Heart left ventricle (tissue), 13 donors: ENCODE measurements around the gene SVEP1.

Experiments
- POLR2A ChIP-seq, 2 donors: fragments of 450-650 bp; IDR thresholded peaks; one replicate each; pipeline ENCODE4 v1.6.1; 2017; ENCODE audit warnings: antibody characterized with exemption in 2 of 2, mild to moderate bottlenecking in 2 of 2, moderate library complexity in 2 of 2
- TF ChIP-seq, protein P1 (sequence below), 12 donors: fragments of 200-600 bp; sonication (generic) in 4 of 12; IDR thresholded peaks; one replicate each; pipeline versions ENCODE4 v1.5.0 to v1.8.0; 2018 to 2022; ENCODE audit warnings: antibody characterized with exemption in 12 of 12, mild to moderate bottlenecking in 5 of 12
- donor health status: ischemic (EF 13 %, LVEDD 7.1; RV severe dilation, severe dysfunction).
- donor health status: DM: no; HTN: yes; CAD: no.
- donor health status: DM: no; HTN: no; CAD: no.
- donor health status: ischemic (EF 25% LVEDD 6.9; RV normal size, moderate dysfunction).
- donor health status: ischemic (EF 25% LVEDD 5.7; RV mildly dilated, moderate dysfunction).
- donor health status: ischemic (EF 35%, LVEDD 5.7; RV mildly dilated, moderate dysfunction).
- donor health status: nonischemic (EF 11% LVEDD 7.7; RV severe dilation, severe dysfunction).
- donor health status: DM: yes; HTN: yes; CAD: no.
- donor health status: PGD.
- donor health status: ischemic (EF 29% LVEDD 5.4; RV normal size, mild dysfunction).
- donor health status: nonischemic (EF 23%, LVEDD 6.1; RV moderate dilation, normal function).

DNA sequence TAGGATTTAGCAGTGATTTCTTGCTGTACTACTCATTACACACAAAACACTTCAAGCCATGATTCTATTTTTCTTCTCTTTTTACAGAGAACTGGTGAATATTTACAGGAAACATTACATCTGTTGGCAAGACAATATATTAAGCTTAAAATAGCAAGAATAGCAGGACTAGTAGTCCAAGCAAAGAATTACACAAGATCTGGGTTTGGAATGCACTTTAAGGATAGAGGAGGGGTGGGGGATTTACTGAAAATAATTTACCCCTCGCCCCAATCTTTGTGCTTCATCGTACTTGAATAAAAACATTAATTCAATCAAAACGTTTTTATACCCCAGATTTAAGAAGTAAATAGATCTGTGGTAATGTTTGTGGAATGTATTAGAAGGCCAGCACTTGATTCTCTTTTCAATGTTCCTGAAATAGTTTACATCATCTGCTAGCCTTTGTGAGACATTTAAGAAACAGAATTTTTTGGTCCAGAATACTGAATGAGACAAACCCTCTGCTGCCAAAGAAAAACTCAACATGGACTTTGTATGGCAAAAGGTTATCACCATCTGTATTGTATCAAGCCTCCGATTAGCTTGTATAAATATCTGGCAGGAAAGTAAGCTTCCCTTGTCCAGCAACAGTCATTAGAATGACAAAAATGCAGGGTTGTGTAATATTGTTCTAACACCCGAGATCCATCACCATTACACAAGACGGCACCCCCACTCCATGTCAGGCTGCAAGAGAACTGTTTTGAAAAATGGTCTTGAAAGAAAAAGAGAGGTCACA, 23.8 kb downstream of the SVEP1 start:
- TF ChIP-seq, protein P1, sequence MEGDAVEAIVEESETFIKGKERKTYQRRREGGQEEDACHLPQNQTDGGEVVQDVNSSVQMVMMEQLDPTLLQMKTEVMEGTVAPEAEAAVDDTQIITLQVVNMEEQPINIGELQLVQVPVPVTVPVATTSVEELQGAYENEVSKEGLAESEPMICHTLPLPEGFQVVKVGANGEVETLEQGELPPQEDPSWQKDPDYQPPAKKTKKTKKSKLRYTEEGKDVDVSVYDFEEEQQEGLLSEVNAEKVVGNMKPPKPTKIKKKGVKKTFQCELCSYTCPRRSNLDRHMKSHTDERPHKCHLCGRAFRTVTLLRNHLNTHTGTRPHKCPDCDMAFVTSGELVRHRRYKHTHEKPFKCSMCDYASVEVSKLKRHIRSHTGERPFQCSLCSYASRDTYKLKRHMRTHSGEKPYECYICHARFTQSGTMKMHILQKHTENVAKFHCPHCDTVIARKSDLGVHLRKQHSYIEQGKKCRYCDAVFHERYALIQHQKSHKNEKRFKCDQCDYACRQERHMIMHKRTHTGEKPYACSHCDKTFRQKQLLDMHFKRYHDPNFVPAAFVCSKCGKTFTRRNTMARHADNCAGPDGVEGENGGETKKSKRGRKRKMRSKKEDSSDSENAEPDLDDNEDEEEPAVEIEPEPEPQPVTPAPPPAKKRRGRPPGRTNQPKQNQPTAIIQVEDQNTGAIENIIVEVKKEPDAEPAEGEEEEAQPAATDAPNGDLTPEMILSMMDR (IDR thresholded peaks at IDR 0.05): no peak
- TF ChIP-seq POLR2A (IDR thresholded peaks at IDR 0.05): no peak
